A549 (cell line): ENCODE results near the gene ZNF324.

Experiments
- NFE2L2 ChIP-seq: fragments of 150-350 bp; conservative IDR thresholded peaks from 2 replicates; pipeline ENCODE4 v1.6.1; 2014; ENCODE audit warnings: low read length
- POLR2A ChIP-seq: IDR thresholded peaks from 2 replicates; pipeline ENCODE4 v1.6.1; 2012; ENCODE audit warnings: mild to moderate bottlenecking, low read length
- RFX5 ChIP-seq: fragments of 450-650 bp; IDR thresholded peaks from 2 replicates; pipeline ENCODE4 v1.7.1; 2014; ENCODE audit warnings: antibody characterized with exemption, mild to moderate bottlenecking, moderate library complexity
- RNF2 ChIP-seq: fragments of 200-600 bp; sonication (generic); IDR thresholded peaks from 2 replicates; pipeline ENCODE4 v1.6.1; 2016; ENCODE audit warnings: low read depth, mild to moderate bottlenecking, antibody characterized with exemption, moderate library complexity, borderline replicate concordance
- SMC3 ChIP-seq: fragments of >200 bp; sonication (Bioruptor Twin); formaldehyde crosslinking; IDR thresholded peaks from 3 replicates; pipeline ENCODE4 v1.6.1; 2018; ENCODE audit warnings: inconsistent platforms
- TF ChIP-seq, protein P1 (sequence below): fragments of >200 bp; sonication (Bioruptor Twin); formaldehyde crosslinking; IDR thresholded peaks from 3 replicates; pipeline ENCODE4 v1.5.1; 2016
- TF ChIP-seq, protein P2 (sequence below): IDR thresholded peaks from 2 replicates; pipeline ENCODE4 v1.6.1; 2012

- TF ChIP-seq NFE2L2, result no peak
- TF ChIP-seq, protein P1, sequence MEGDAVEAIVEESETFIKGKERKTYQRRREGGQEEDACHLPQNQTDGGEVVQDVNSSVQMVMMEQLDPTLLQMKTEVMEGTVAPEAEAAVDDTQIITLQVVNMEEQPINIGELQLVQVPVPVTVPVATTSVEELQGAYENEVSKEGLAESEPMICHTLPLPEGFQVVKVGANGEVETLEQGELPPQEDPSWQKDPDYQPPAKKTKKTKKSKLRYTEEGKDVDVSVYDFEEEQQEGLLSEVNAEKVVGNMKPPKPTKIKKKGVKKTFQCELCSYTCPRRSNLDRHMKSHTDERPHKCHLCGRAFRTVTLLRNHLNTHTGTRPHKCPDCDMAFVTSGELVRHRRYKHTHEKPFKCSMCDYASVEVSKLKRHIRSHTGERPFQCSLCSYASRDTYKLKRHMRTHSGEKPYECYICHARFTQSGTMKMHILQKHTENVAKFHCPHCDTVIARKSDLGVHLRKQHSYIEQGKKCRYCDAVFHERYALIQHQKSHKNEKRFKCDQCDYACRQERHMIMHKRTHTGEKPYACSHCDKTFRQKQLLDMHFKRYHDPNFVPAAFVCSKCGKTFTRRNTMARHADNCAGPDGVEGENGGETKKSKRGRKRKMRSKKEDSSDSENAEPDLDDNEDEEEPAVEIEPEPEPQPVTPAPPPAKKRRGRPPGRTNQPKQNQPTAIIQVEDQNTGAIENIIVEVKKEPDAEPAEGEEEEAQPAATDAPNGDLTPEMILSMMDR, result no peak
- no peak for TF ChIP-seq SMC3
- no peak for TF ChIP-seq RFX5
- TF ChIP-seq POLR2A, result no peak
- TF ChIP-seq, protein P2, sequence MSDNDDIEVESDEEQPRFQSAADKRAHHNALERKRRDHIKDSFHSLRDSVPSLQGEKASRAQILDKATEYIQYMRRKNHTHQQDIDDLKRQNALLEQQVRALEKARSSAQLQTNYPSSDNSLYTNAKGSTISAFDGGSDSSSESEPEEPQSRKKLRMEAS, result no peak
- no peak for TF ChIP-seq RNF2
Observed at GRCh38 chr19:58516246-58516836, 49.5 kb downstream of the ZNF324 start.
